Bone marrow (tissue), 2 donors: ENCODE measurements around the gene PIGV.

Experiments
- DNase-seq, 2 donors: peaks; one replicate each; lab custom pipeline; 2025; lab: John Stamatoyannopoulos, UW

Gene PIGV

GRCh38 chr1:26787706-26788514, at the start of gene PIGV:
Gene PIGV, plus strand, starts transcription at chr1:26787950. Its CDS starts 2,866 bp downstream, at chr1:26790816.
- peak; percentile 80 to 97 for DNase-seq

- DNase-seq = no peak
Measured at GRCh38 chr1:26739329-26739914, 48.3 kb upstream of the PIGV start.

GRCh38 chr1:26740023-26740634, 47.6 kb upstream of the PIGV start:
- no peak for DNase-seq

GRCh38 chr1:26740952-26741351, 46.8 kb upstream of the PIGV start:
- no peak for DNase-seq

GRCh38 chr1:26743426-26744059, 44.2 kb upstream of the PIGV start:
- no peak for DNase-seq

GRCh38 chr1:26744075-26744959, 43.4 kb upstream of the PIGV start:
- DNase-seq = peak; percentile 32 to 100

GRCh38 chr1:26745191-26745590, 42.6 kb upstream of the PIGV start:
- peak in 1 of 2 donors; percentile 8 for DNase-seq

GRCh38 chr1:26747048-26747447, 40.7 kb upstream of the PIGV start:
- no peak for DNase-seq

GRCh38 chr1:26748351-26748750, 39.4 kb upstream of the PIGV start:
- no peak for DNase-seq

GRCh38 chr1:26749458-26749857, 38.3 kb upstream of the PIGV start:
- DNase-seq = no peak

- no peak for DNase-seq
Measured at GRCh38 chr1:26750428-26750827, 37.3 kb upstream of the PIGV start.

GRCh38 chr1:26752519-26752918, 35.2 kb upstream of the PIGV start:
- DNase-seq = no peak

- DNase-seq = no peak
Measured at GRCh38 chr1:26754086-26754874, 33.5 kb upstream of the PIGV start.

- DNase-seq = no peak
Measured at GRCh38 chr1:26758358-26758757, 29.4 kb upstream of the PIGV start.

- DNase-seq = no peak
Measured at GRCh38 chr1:26759531-26759930, 28.2 kb upstream of the PIGV start.

- no peak for DNase-seq
Measured at GRCh38 chr1:26761217-26761616, 26.5 kb upstream of the PIGV start.

GRCh38 chr1:26767714-26768113, 20.0 kb upstream of the PIGV start:
- no peak for DNase-seq

- DNase-seq = no peak
Measured at GRCh38 chr1:26768755-26769154, 19.0 kb upstream of the PIGV start.

GRCh38 chr1:26771285-26771642, 16.5 kb upstream of the PIGV start:
- no peak for DNase-seq

- DNase-seq = no peak
Measured at GRCh38 chr1:26771643-26772321, 16.0 kb upstream of the PIGV start.
